Osteoblast (primary cell): ENCODE measurements around the gene POU6F1. TPM values are rescaled to one million over a fixed set of nuclear protein-coding genes. Genes with fewer than 3 reads are reported as not detected.

ENCODE experiments used
- DNase-seq: peaks from one replicate; pipeline ENCODE4 v3.0.0; 2011; ENCODE audit warnings: low spot score, mixed read lengths; ENCODE audit not compliant: insufficient read length; ENCODE audit errors: missing footprints
- H2AFZ ChIP-seq: 2 replicates; pipeline ENCODE4 v1.6.0; 2011; ENCODE audit warnings: mild to moderate bottlenecking, low read length
- H3K27ac ChIP-seq: 2 replicates; pipeline ENCODE4 v1.5.1; 2011; ENCODE audit warnings: mild to moderate bottlenecking, low read depth, low read length, moderate library complexity
- H3K27me3 ChIP-seq: 2 replicates; pipeline ENCODE4 v1.6.0; 2012; ENCODE audit warnings: mild to moderate bottlenecking, control low read depth, inconsistent platforms, low read length, moderate library complexity; ENCODE audit not compliant: insufficient read depth
- H3K36me3 ChIP-seq: 2 replicates; pipeline ENCODE4 v1.5.1; 2011; ENCODE audit warnings: mild to moderate bottlenecking, low read length, control low read depth, moderate library complexity; ENCODE audit not compliant: insufficient read depth
- H3K4me1 ChIP-seq: 2 replicates; pipeline ENCODE4 v1.5.1; 2011; ENCODE audit warnings: mild to moderate bottlenecking, low read length, control low read depth, moderate library complexity; ENCODE audit not compliant: insufficient read depth
- H3K4me2 ChIP-seq: 2 replicates; pipeline ENCODE4 v1.6.0; 2011; ENCODE audit warnings: mild to moderate bottlenecking, low read length; ENCODE audit not compliant: insufficient read depth
- H3K4me3 ChIP-seq: fragments of 200-600 bp; sonication (generic); 3 replicates; pipeline ENCODE4 v1.5.1; 2012; ENCODE audit warnings: mild to moderate bottlenecking, low read length, inconsistent platforms; ENCODE audit not compliant: insufficient read depth
- H3K79me2 ChIP-seq: 2 replicates; pipeline ENCODE4 v1.6.0; 2012; ENCODE audit warnings: mild to moderate bottlenecking, low read length, control low read depth, inconsistent platforms; ENCODE audit not compliant: insufficient read depth
- H3K9me3 ChIP-seq: 2 replicates; pipeline ENCODE4 v1.5.1; 2011; ENCODE audit warnings: low read depth, low read length, control low read depth
- H4K20me1 ChIP-seq: 2 replicates; pipeline ENCODE4 v1.6.0; 2012; ENCODE audit warnings: mild to moderate bottlenecking, low read length, control low read depth; ENCODE audit not compliant: insufficient read depth
- CTCF ChIP-seq: IDR thresholded peaks from 2 replicates; pipeline ENCODE4 v1.5.1; 2011; ENCODE audit warnings: mild to moderate bottlenecking, low read depth, low read length, moderate library complexity; ENCODE audit errors: extremely low read depth
- small RNA-seq: library from RNA; depleted of rRNA; stranded (forward); fragments of <200 nt; gene quantifications from one replicate; pipeline ENCODE3, GENCODE V24; 2012
- total RNA-seq: library from RNA; depleted of rRNA; stranded (reverse); fragments of >200 nt; gene quantifications from 2 replicates; pipeline ENCODE4 v1.2.3, GENCODE V29; 2012

POU6F1 gene
- total RNA-seq, 1 donor: 7.6 TPM

GRCh38 chr12:51147309-51147708 lies 70.6 kb downstream of the POU6F1 start:
- Histone ChIP-seq H3K79me2 (peaks cover 60% of the 10 kb centered on the region), H3K4me2 (no peak overlapping the region), H3K4me1 (no peaks in the 10 kb centered on the region), H3K4me3 (no peak overlapping the region), H2AFZ (no peak overlapping the region), H3K9me3 (no peaks in the 10 kb centered on the region), H3K36me3 (no peaks in the 10 kb centered on the region), H3K27me3 (no peaks in the 10 kb centered on the region), H3K27ac (no peak overlapping the region), H4K20me1 (peaks cover 12% of the 10 kb centered on the region)
- no peak for TF ChIP-seq CTCF
- DNase-seq: no peak

GRCh38 chr12:51139292-51139844 lies 78.5 kb downstream of the POU6F1 start:
- Histone ChIP-seq H4K20me1 (peaks cover 7% of the 10 kb centered on the region), H3K79me2 (peaks cover 45% of the 10 kb centered on the region), H2AFZ (no peak overlapping the region), H3K9me3 (no peaks in the 10 kb centered on the region), H3K27ac (no peak overlapping the region), H3K4me2 (no peak overlapping the region), H3K27me3 (no peaks in the 10 kb centered on the region), H3K36me3 (no peaks in the 10 kb centered on the region), H3K4me3 (no peak overlapping the region), H3K4me1 (no peaks in the 10 kb centered on the region)
- DNase-seq: no peak
- no peak for TF ChIP-seq CTCF

Small RNA genes within 50 kb of the gene (small RNA-seq; reads per million reads assigned to genes)
- gene RF00019 (not detected), gene RNU6-199P (not detected)

Other genes with a start within 250 kb of the POU6F1 start
- gene SLC11A2, start 191.7 kb downstream of the POU6F1 start, total RNA-seq: 64.4 and 80.7 TPM in 2 replicates
- gene LETMD1, start 169.7 kb downstream of the POU6F1 start, total RNA-seq: 54.8 and 56.1 TPM in 2 replicates
- gene CSRNP2, start 134.5 kb downstream of the POU6F1 start, total RNA-seq: 27.4 and 30.0 TPM in 2 replicates
- 7.6 and 8.3 TPM in 2 replicates for gene TFCP2, start 44.9 kb downstream of the POU6F1 start, total RNA-seq
- gene DAZAP2, start 20.8 kb upstream of the POU6F1 start, total RNA-seq: 160 and 169 TPM in 2 replicates
- 9.8 and 13.6 TPM in 2 replicates for gene SMAGP, start 52.4 kb upstream of the POU6F1 start, total RNA-seq
- gene BIN2, start 106.1 kb upstream of the POU6F1 start, total RNA-seq: under 0.01 TPM in 1 of 2 replicates, not detected in the other
- gene CELA1, start 128.6 kb upstream of the POU6F1 start, total RNA-seq: not detected in 2 replicates
- gene GALNT6, start 173.3 kb upstream of the POU6F1 start, total RNA-seq: 7.1 and 9.8 TPM in 2 replicates
- gene SLC4A8, start 206.8 kb upstream of the POU6F1 start, total RNA-seq: 1.2 and 2.9 TPM in 2 replicates